ENCODE measurements around the gene PRKCH.

Gene PRKCH

DNA sequence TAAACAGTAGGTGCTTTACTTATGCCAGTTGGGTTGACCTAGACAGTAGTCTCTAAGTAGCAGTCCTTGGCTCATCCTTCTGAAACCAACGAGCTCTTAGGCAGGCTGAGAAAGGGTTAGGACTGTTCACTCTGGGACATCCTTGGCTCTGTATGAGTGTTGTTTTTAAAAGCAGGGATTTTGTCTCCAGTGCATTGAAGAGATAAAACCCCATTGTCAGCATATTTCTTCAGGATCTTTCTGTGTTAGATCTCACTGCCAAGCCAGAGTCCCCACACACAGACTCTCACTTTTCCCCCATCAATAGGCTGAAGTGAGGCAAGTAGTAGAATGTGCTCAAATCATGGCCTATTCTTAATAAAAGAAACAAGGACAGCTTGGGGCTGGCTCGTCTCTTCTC, 250.5 kb downstream of the PRKCH start:
- TF ChIP-seq, protein P1, sequence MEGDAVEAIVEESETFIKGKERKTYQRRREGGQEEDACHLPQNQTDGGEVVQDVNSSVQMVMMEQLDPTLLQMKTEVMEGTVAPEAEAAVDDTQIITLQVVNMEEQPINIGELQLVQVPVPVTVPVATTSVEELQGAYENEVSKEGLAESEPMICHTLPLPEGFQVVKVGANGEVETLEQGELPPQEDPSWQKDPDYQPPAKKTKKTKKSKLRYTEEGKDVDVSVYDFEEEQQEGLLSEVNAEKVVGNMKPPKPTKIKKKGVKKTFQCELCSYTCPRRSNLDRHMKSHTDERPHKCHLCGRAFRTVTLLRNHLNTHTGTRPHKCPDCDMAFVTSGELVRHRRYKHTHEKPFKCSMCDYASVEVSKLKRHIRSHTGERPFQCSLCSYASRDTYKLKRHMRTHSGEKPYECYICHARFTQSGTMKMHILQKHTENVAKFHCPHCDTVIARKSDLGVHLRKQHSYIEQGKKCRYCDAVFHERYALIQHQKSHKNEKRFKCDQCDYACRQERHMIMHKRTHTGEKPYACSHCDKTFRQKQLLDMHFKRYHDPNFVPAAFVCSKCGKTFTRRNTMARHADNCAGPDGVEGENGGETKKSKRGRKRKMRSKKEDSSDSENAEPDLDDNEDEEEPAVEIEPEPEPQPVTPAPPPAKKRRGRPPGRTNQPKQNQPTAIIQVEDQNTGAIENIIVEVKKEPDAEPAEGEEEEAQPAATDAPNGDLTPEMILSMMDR (IDR thresholded peaks at IDR 0.05; ENCODE audit: insufficient read depth, low read depth, low read length, missing control alignments): no peak
- no peak overlapping the region for H3K4me3 ChIP-seq (ENCODE audit: low read length)
- no peak for DNase-seq (ENCODE audit: low read depth)

DNA sequence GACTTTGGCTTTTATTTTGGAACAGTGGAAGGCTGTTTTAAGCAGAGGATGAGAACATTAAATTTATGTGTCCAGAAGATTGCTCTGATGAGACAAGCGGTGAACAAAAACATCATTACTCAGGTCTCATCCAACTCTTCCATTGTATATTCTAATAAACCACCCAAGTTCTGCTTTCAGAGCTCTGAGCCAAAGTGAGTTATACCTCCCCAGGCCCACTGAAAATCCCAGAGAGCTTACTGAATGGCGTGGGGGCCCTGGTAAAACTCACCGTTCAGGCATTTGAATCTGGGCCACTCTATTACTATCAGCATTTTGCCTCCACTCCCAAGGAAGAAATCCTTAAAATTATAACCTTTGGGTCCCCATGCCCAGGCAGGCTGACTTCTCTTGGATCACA, 251.9 kb downstream of the PRKCH start:
- TF ChIP-seq, protein P1 (IDR thresholded peaks at IDR 0.05; ENCODE audit: insufficient read depth, low read depth, low read length, missing control alignments): no peak
- no peak for DNase-seq (ENCODE audit: low read depth)
- H3K4me3 ChIP-seq (ENCODE audit: low read length): no peak overlapping the region

DNA sequence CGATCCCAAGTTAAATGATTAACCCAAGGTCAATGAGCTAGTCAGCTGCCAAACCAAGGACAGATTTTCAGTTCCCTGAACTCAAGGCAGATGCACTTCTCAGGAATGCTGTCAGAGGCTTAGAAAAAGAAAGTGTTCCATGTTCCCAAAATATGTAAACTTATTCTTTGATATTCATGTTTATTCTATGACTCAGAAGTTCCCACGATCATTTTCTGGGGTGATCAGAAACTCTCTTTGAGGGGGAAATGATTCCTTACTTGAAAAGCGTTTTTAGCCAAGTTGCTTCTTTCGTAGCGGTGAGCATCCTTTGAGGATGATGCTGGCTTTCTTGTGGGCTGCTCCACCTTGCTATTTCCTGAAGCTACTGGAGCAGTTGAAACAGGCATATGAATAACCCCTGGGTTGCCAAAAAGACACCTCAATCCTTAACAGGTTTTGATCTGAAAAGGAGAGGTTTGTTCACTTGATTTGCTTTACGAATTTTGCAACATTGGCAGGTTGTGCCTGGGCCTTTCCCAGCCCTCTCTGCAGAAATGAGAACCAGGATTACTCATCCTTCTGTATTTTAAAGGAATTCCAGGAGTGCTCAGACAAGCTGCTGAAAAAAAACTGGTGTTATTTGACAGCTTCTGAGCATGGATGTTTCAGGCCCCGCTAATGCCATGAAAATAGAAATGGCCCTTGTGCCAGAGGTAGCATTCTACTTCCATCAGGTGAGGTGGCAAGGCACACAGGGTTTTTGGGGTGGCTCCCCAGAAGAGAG, 252.6 kb downstream of the PRKCH start:
- DNase-seq (ENCODE audit: low read depth): peak; percentile 93
- TF ChIP-seq, protein P1 (IDR thresholded peaks at IDR 0.05; ENCODE audit: insufficient read depth, low read depth, low read length, missing control alignments): no peak
- no peak overlapping the region for H3K4me3 ChIP-seq (ENCODE audit: low read length)

DNA sequence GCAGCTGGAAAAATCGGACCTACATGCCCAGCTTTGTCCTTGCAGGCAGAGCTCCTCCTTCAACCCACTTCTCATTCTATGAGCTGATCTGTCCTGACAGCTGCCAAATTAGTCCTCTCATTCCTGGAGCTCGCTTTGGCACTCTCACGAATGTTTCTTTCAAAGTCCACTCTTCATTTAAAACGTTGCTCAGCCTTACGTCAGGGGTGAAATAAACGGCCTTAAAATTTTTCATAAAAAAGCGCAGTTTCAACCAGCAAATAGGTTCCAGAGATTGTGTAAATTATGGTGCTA, 253.1 kb downstream of the PRKCH start:
- peak; percentile 80 for DNase-seq (ENCODE audit: low read depth)
- TF ChIP-seq, protein P1 (IDR thresholded peaks at IDR 0.05; ENCODE audit: insufficient read depth, low read depth, low read length, missing control alignments): no peak
- no peak overlapping the region for H3K4me3 ChIP-seq (ENCODE audit: low read length)

DNA sequence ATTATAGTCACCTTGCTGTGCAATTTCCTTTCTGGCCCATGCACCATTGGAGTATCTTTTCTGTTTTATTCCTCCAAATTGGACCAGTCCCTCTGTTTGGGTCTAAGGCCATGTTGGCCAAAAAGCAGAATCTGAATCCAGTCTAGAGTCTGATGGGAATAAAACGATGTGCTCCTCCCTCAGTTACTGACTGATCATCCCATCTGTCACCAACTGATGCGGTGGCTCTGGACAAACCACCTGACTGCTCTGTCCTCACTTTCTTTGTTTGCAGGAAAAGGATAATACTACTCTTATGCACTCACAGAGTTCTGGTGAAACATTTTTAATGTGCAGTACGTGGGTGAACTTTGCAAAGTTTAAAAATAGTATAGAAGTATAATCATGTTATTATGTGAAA, 253.7 kb downstream of the PRKCH start:
- TF ChIP-seq, protein P1 (IDR thresholded peaks at IDR 0.05; ENCODE audit: insufficient read depth, low read depth, low read length, missing control alignments): no peak
- DNase-seq (ENCODE audit: low read depth): no peak
- H3K4me3 ChIP-seq (ENCODE audit: low read length): no peak overlapping the region

DNA sequence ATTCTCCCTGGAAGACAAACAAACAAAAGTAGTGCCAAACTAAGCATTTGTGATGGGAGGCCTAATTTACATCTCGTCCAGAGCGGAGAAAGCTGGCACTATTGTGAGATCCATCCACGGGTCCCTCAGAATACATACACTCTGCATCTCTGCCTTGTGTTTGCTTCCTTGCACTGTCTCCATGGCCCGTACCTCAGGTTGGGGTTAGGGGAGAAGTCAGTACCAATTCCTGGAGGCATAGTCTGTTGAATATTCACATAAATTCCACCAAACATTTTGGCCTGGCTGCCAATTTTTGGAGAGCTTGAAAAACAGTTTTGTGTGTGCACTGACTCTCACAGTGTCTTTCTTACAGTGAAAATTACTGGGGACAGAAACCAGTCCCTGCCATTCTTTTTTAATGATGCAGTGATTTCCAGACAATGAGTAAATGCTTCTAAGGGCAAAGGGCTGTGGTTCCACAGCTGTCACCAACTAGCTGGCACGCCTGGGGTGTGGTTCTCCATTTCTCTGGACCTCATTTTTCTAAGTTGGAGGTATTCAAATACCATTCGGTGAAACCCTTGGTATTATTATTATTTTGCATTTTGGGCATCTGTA, 254.3 kb downstream of the PRKCH start:
- TF ChIP-seq, protein P1 (IDR thresholded peaks at IDR 0.05; ENCODE audit: insufficient read depth, low read depth, low read length, missing control alignments): no peak
- DNase-seq (ENCODE audit: low read depth): no peak
- no peak overlapping the region for H3K4me3 ChIP-seq (ENCODE audit: low read length)

DNA sequence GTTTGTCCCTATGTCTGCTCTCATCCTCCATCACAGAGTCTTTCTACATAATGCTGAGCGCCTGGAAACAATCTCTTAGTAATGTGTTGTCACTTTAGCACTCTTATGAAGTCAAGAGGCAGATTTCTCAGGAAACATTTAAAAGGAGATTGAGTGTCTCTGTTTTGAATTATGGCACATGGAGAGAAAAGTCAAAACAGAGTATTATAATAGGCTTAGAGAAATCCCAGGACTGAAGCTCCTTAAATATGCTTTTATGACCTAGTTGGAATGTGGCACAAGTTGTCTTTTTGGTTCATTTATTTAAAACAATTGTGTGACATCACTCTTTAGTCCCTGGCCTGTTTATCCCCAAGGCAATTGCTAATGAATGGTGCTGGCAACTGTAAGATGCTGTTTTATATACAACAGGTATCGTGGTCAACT, 256.1 kb downstream of the PRKCH start:
- DNase-seq (ENCODE audit: low read depth): no peak
- no peak overlapping the region for H3K4me3 ChIP-seq (ENCODE audit: low read length)
- TF ChIP-seq, protein P1 (IDR thresholded peaks at IDR 0.05; ENCODE audit: insufficient read depth, low read depth, low read length, missing control alignments): no peak

All from epithelial cell of esophagus (primary cell).